HG03045 (cell line): ENCODE measurements around the gene ADARB2.

Experiments used
- ATAC-seq: cut with Tn5 transposase; IDR thresholded peaks from one replicate; pipeline ENCODE4 v1.9.1; 2021; ENCODE audit warnings: mild to moderate bottlenecking, moderate library complexity; ENCODE audit not compliant: unreplicated experiment

Gene ADARB2

GRCh38 chr10:1532636-1533035, 204.7 kb downstream of the ADARB2 start:
- no peak for ATAC-seq

GRCh38 chr10:1531883-1532597, 205.3 kb downstream of the ADARB2 start:
- no peak for ATAC-seq

GRCh38 chr10:1530871-1531517, 206.3 kb downstream of the ADARB2 start:
- ATAC-seq = no peak

GRCh38 chr10:1529806-1530413, 207.4 kb downstream of the ADARB2 start:
- no peak for ATAC-seq

- no peak for ATAC-seq
Measured at GRCh38 chr10:1527951-1528350, 209.4 kb downstream of the ADARB2 start.

GRCh38 chr10:1526436-1527055, 210.8 kb downstream of the ADARB2 start:
- ATAC-seq = peak; percentile 79

- no peak for ATAC-seq
Measured at GRCh38 chr10:1525354-1526162, 211.8 kb downstream of the ADARB2 start.

- no peak for ATAC-seq
Measured at GRCh38 chr10:1524540-1524939, 212.8 kb downstream of the ADARB2 start.

GRCh38 chr10:1523221-1523620, 214.1 kb downstream of the ADARB2 start:
- no peak for ATAC-seq

GRCh38 chr10:1522237-1522636, 215.1 kb downstream of the ADARB2 start:
- no peak for ATAC-seq

- no peak for ATAC-seq
Measured at GRCh38 chr10:1521741-1522140, 215.6 kb downstream of the ADARB2 start.

- no peak for ATAC-seq
Measured at GRCh38 chr10:1520909-1521565, 216.3 kb downstream of the ADARB2 start.

GRCh38 chr10:1519391-1519790, 217.9 kb downstream of the ADARB2 start:
- ATAC-seq = no peak

GRCh38 chr10:1517684-1518083, 219.6 kb downstream of the ADARB2 start:
- ATAC-seq = no peak

- ATAC-seq = no peak
Measured at GRCh38 chr10:1516492-1517165, 220.7 kb downstream of the ADARB2 start.

GRCh38 chr10:1515780-1516491, 221.4 kb downstream of the ADARB2 start:
- no peak for ATAC-seq

GRCh38 chr10:1515121-1515779, 222.1 kb downstream of the ADARB2 start:
- no peak for ATAC-seq

- no peak for ATAC-seq
Measured at GRCh38 chr10:1514681-1515080, 222.6 kb downstream of the ADARB2 start.

- ATAC-seq = no peak
Measured at GRCh38 chr10:1513221-1513620, 224.1 kb downstream of the ADARB2 start.
